CD4-positive, alpha-beta T cell (primary cell): Measurements from ENCODE around the gene VCAN. TPM values are rescaled to one million over a fixed set of nuclear protein-coding genes. Genes with fewer than 3 reads are reported as not detected.

Source experiments
- ATAC-seq: fragments of 200-7000 bp; cut with Tn5 transposase; one replicate; pipeline ENCODE4 v1.10.0; 2022; ENCODE audit warnings: mild to moderate bottlenecking; ENCODE audit not compliant: poor library complexity
- CTCF ChIA-PET: fragments of 350-600 bp; sonication (Branson Sonifier 250); formaldehyde crosslinking; loops from one replicate; lab custom pipeline; 2021; ENCODE audit warnings: antibody characterized with exemption, inconsistent platforms; lab: Charles Lee
- POLR2A ChIA-PET: fragments of 350-600 bp; sonication (Branson Sonifier 250); formaldehyde crosslinking; loops from one replicate; lab custom pipeline; 2021; ENCODE audit warnings: antibody characterized with exemption, inconsistent platforms; lab: Charles Lee
- DNase-seq, 14 experiments: peaks; one replicate each; pipeline ENCODE4 v3.0.0-alpha.2; 2013 to 2020; ENCODE audit warnings: mixed read lengths in 2 of 14
- H3K27ac ChIP-seq, 2 donors: one replicate each; pipeline versions ENCODE4 v1.5.1 to v1.7.0; 2013; ENCODE audit warnings: low read length in 2 of 2, low read depth in 1 of 2, mild to moderate bottlenecking in 1 of 2
- H3K27me3 ChIP-seq, 2 experiments: 1 replicate in 1 of 2; 2 replicates in 1 of 2; pipeline versions ENCODE4 v1.6.1 to v1.7.0; 2013; ENCODE audit warnings: low read length in 2 of 2, control low read depth in 1 of 2, mild to moderate bottlenecking in 1 of 2, moderate library complexity in 1 of 2; ENCODE audit not compliant: insufficient read depth in 2 of 2, control insufficient read depth in 1 of 2
- H3K36me3 ChIP-seq: one replicate; pipeline ENCODE4 v1.6.1; 2013; ENCODE audit warnings: low read length, control low read depth; ENCODE audit not compliant: insufficient read depth
- H3K4me1 ChIP-seq: one replicate; pipeline ENCODE4 v1.6.1; 2013; ENCODE audit warnings: low read length, control low read depth; ENCODE audit not compliant: insufficient read depth
- H3K4me3 ChIP-seq: one replicate; pipeline ENCODE4 v1.5.1; 2013; ENCODE audit warnings: mild to moderate bottlenecking, low read length, moderate library complexity
- H3K9me3 ChIP-seq, 2 experiments: 1 replicate in 1 of 2; 2 replicates in 1 of 2; pipeline versions ENCODE4 v1.6.1 to v1.7.0; 2013; ENCODE audit warnings: low read length in 2 of 2, mild to moderate bottlenecking in 2 of 2, control low read depth in 1 of 2, moderate library complexity in 1 of 2; ENCODE audit not compliant: control insufficient read depth in 1 of 2, insufficient read depth in 1 of 2
- H3K27ac Mint-ChIP-seq: one replicate; pipeline ENCODE4 v1.8.0; 2020; ENCODE audit warnings: mixed read lengths
- H3K27me3 Mint-ChIP-seq: one replicate; pipeline ENCODE4 v1.8.0; 2021; ENCODE audit warnings: mixed read lengths
- H3K36me3 Mint-ChIP-seq: one replicate; pipeline ENCODE4 v1.8.0; 2021; ENCODE audit warnings: low read depth, mixed read lengths
- H3K4me1 Mint-ChIP-seq: one replicate; pipeline ENCODE4 v1.8.0; 2021; ENCODE audit warnings: low read depth, mixed read lengths
- H3K4me3 Mint-ChIP-seq: one replicate; pipeline ENCODE4 v1.8.0; 2020; ENCODE audit warnings: mild to moderate bottlenecking, mixed read lengths
- H3K9me3 Mint-ChIP-seq: one replicate; pipeline ENCODE4 v1.8.0; 2020; ENCODE audit warnings: mixed read lengths
- CTCF ChIP-seq: fragments of 200-600 bp; IDR thresholded peaks from one replicate; pipeline ENCODE4 v1.8.0; 2022; ENCODE audit warnings: antibody characterized with exemption, mild to moderate bottlenecking
- intact Hi-C, 2 experiments: fragments of 100-400 bp; cut with DNase I in 1 of 2; cut with micrococcal nuclease in 1 of 2; formaldehyde crosslinking; loops; one replicate each; pipeline versions ENCODE4 v1.15.1 to v1.9.0; 2023 to 2025; cut with DNase I, micrococcal nuclease
- total RNA-seq, 174 experiments: library from RNA in 2 of 174; stranded (reverse) in 2 of 174; gene quantifications; one replicate each; pipeline ENCODE4 v1.2.3 and lab custom pipeline; 2021 to 2026

The VCAN gene
- total RNA-seq, 2 experiments from 2014 or later = 6.4 to 7.1 TPM

GRCh38 chr5:83482961-83483360 is 11.4 kb downstream of the VCAN start:
- Histone ChIP-seq H3K27me3 (peaks cover 5 to 15% of the 10 kb centered on the region in 2 experiments), H3K36me3 (no peaks in the 10 kb centered on the region), H3K9me3 (no peaks in the 10 kb centered on the region), H3K4me3 (no peak overlapping the region), H3K4me1 (no peaks in the 10 kb centered on the region), H3K27ac (no peak overlapping the region)
- peaks cover 56% of the 10 kb centered on the region for H3K27me3 Mint-ChIP-seq
- DNase-seq (no peak), ATAC-seq (no peak)
- H3K4me3 Mint-ChIP-seq = no peak overlapping the region
- no peaks in the 10 kb centered on the region for H3K9me3 Mint-ChIP-seq
- CTCF ChIA-PET = interaction anchor here (1.0 kb wide), 1 partner anchor 21 kb away, joined by 3 read pairs; no protein-coding TSS in a partner anchor
- no peak for TF ChIP-seq CTCF
- intact Hi-C loops = no loop called here
- no peak overlapping the region for H3K27ac Mint-ChIP-seq
- H3K4me1 Mint-ChIP-seq = no peaks in the 10 kb centered on the region
- no peaks in the 10 kb centered on the region for H3K36me3 Mint-ChIP-seq
- POLR2A ChIA-PET = no interaction called here

GRCh38 chr5:83484294-83484693 is 12.8 kb downstream of the VCAN start:
- no peaks in the 10 kb centered on the region for H3K36me3 Mint-ChIP-seq
- H3K4me1 ChIP-seq = no peaks in the 10 kb centered on the region
- H3K4me3 Mint-ChIP-seq = no peak overlapping the region
- H3K4me3 ChIP-seq = no peak overlapping the region
- no peak for ATAC-seq
- peaks cover 0 to 4% of the 10 kb centered on the region in 2 experiments for H3K27me3 ChIP-seq
- no peak overlapping the region for H3K27ac Mint-ChIP-seq
- peaks cover 44% of the 10 kb centered on the region for H3K27me3 Mint-ChIP-seq
- CTCF ChIA-PET = no interaction called here
- TF ChIP-seq CTCF = no peak
- H3K9me3 Mint-ChIP-seq = no peaks in the 10 kb centered on the region
- no peak for DNase-seq
- no peak overlapping the region for H3K27ac ChIP-seq
- intact Hi-C loops = no loop called here
- no peaks in the 10 kb centered on the region for H3K9me3 ChIP-seq
- H3K4me1 Mint-ChIP-seq = no peaks in the 10 kb centered on the region
- POLR2A ChIA-PET = no interaction called here
- no peaks in the 10 kb centered on the region for H3K36me3 ChIP-seq

GRCh38 chr5:83485842-83486241 is 14.3 kb downstream of the VCAN start:
- no peak for ATAC-seq
- no peak overlapping the region for H3K27ac Mint-ChIP-seq
- CTCF ChIA-PET = no interaction called here
- Histone ChIP-seq H3K4me3 (no peak overlapping the region), H3K27me3 (no peaks in the 10 kb centered on the region), H3K9me3 (no peaks in the 10 kb centered on the region), H3K4me1 (no peaks in the 10 kb centered on the region), H3K27ac (no peak overlapping the region), H3K36me3 (no peaks in the 10 kb centered on the region)
- no peaks in the 10 kb centered on the region for H3K9me3 Mint-ChIP-seq
- no peak for TF ChIP-seq CTCF
- intact Hi-C loops = no loop called here
- H3K4me1 Mint-ChIP-seq = no peaks in the 10 kb centered on the region
- no peaks in the 10 kb centered on the region for H3K36me3 Mint-ChIP-seq
- H3K4me3 Mint-ChIP-seq = no peak overlapping the region
- DNase-seq = no peak
- POLR2A ChIA-PET = no interaction called here
- H3K27me3 Mint-ChIP-seq = peaks cover 40% of the 10 kb centered on the region
